GM18867 (cell line): ENCODE data around the gene NDP.

Source experiments
- ATAC-seq: cut with Tn5 transposase; IDR thresholded peaks from one replicate; pipeline ENCODE4 v1.9.1; 2021; ENCODE audit warnings: mild to moderate bottlenecking, moderate library complexity; ENCODE audit not compliant: unreplicated experiment

Gene NDP, protein sequence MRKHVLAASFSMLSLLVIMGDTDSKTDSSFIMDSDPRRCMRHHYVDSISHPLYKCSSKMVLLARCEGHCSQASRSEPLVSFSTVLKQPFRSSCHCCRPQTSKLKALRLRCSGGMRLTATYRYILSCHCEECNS

GRCh38 chrX:43973249-43974099 is at the start of gene NDP:
TSS of gene NDP (minus strand) at chrX:43973390. CDS start at chrX:43958645, 14,745 bp downstream.
- ATAC-seq = no peak

DNA sequence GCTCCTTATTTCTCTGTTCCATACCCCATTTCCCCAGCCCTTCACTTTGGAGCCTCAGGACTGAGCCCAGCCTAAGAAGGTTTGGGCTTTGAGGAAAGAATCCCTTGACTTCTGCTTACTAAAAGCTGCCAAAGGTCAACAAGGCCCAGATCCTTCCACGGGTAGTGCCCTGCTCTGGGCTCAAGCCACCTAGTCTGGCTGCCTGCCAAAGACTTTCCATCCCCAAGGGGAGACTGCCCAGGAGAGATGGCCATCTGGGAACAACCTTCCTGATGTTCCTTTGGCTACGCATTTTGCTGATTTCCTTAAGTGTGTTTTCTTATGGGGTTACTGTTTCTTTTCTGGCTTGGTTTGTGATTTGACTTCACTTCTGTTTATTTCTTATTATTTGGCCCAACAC is 49.8 kb upstream of the NDP start:
- no peak for ATAC-seq

DNA sequence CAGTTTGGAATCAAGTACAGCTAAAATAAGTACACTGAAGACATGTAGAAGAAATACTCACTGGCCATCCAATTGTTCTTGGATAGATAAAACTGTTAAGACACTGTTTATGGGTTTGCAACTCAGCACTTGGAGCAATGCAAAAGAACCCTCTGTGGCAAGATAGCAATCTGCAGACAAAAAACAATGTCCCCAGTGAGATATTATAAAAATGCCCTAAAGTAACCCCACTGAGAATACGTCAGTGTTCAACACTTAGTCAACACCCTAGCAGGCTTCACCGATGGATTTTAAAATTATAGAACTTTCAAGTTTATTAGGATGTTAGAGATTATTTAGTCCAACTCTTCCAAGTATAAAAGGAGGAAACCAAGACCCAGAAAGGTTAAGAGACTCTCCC is 47.5 kb upstream of the NDP start:
- no peak for ATAC-seq

DNA sequence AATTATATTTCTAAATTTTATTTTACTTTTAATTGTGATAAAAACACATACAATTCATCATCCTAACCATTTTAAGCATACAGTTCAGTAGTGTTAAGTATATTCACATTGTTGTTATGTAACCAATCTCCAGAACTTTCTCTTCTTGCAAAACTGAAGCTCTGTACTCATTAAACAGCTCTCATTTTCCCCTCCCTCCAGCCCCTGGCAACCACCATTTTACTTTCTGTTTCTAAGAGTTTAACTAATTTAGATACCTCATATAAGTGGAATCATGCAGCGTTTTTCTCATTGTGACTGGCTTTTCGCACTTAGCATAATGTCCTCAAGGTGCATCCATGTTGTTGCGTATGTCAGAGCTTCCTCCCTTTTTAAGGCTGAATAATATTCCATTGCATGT is 46.7 kb upstream of the NDP start:
- ATAC-seq = no peak

- no peak for ATAC-seq
These were observed 44.5 kb upstream of the NDP start for GRCh38 chrX:44017676-44018075.

DNA sequence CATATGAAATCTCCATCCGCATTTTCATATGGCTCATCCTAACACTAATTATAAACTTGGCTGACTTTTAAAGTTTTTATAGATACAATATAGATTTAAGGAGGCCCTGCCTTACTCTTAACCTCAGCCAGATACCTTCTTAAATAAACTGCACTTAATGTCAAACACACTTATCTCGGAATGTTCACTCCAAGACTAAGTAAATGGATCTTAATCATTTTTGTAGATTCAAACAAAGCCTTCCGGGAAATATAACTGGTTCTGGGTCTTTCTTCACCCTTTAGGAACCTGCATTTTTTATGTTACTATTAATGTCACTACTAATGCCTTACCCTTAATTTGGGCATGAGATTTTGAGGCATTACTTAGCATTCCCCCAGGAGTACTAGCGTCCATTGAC is 43.7 kb upstream of the NDP start:
- no peak for ATAC-seq

GRCh38 chrX:44012484-44013096 is 39.4 kb upstream of the NDP start:
- no peak for ATAC-seq

GRCh38 chrX:44011506-44011905 is 38.3 kb upstream of the NDP start:
- ATAC-seq = no peak

DNA sequence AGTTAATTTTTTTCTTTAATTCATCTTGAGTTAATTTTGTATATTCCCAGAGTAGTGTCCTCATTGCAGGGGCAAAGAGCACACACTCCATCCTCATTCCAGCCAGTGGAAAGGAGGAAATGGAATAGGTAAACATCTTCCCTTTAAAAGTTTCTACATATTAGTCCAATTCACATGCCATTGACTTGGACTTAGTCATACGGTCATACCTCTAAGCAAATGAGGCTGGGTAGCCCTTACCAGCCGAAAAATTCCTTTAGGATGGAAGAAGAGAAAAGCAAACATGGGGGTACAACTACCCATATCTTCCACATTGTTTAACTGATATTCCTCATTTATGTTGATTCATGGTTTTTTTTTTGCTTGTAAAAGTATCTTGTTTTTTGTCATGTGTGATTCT is 37.4 kb upstream of the NDP start:
- no peak for ATAC-seq

DNA sequence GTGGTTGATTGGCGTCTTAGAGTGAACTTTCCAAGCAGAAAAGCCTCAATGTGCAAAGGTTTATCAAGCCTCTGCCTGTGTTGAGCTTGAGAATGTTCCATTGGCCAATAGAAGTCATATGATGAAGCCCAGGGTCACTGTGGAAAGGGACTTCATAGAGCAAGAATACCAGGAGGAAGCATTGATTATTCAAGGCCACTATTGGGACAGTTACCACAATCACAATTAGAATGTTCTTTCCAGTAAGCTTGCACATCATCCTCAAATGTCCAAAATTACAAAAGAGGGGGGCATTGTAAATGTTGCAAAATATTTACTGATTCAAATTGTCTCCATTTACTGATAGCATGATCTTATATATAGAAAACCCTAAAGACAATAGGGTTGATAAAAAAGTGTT is 32.9 kb upstream of the NDP start:
- ATAC-seq = no peak

DNA sequence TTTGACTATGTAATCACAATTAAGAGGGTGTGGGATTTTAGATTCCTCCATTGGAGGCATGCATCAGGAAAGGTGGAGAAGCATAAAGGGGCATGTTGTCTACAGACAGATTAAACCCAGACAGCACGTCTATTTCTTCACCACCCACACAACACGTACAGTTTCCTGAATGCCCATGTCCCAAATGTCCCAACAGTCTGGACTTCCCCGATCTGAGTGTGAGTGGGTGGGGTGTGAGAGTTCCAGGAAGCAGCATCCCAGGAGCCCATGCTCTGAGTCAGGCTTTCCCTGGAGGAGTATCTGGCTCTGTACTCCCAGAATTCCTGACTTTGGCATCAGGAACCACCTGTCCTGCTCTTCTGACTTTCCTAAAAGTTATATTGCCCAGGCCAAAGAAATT is 30.8 kb upstream of the NDP start:
- no peak for ATAC-seq

DNA sequence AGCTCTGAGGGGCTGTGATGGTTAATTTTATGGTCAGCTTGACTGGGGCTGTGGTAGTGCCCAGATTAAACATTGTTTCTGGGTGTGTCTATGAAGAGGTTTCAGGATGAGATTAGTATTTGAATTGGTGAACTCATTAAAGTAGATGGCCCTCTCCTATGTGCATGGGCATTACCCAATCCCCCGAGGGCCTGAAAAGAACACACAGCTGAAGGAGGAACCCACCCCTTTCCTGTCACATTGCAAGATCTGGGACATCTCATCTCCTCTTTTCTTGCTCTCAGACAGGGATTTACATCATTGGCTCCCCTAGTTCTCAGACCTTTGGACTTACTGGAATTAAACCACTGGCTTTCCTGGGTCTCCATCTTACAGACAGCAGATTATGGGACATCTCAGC is 29.4 kb upstream of the NDP start:
- ATAC-seq = no peak

DNA sequence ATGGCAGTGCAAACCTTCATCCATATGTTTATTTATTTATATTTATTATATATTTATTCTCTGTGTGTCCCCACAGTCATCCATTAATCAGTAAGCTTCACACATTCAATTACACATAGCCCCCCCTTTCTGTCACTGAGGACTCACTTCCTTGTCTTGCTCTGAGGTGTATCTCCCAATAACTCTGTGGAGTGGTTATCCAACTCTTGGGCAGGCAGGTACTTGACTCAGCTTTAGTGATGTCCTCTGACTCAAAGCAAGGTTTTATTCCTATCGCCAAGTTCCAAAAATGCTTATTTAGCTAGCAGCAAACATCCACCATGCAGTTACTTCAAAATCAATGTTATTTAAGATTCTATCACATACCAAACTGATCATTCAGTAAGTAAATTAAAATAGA is 25.2 kb upstream of the NDP start:
- ATAC-seq = no peak

DNA sequence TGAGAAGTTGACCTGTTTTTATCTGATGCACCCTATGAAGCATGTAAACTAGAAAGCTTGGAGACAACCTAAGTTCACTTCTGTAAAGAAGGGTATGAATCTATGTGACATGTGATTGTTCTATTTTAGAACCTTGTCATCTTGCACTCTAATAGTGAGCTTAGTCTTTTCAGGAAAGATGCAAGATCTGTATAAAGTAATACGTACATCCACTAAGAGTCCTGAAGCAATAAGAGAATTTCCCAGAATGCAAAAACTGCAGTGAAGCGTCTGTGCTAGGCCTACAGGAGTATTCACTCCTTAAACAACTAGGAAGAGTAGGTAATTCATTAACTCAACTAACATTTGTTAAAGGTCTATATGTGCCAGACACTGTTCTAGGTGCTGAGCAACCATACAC is 23.3 kb upstream of the NDP start:
- no peak for ATAC-seq

- no peak for ATAC-seq
These were observed 12.9 kb upstream of the NDP start for GRCh38 chrX:43986083-43986482.

GRCh38 chrX:43985511-43985910 is 12.3 kb upstream of the NDP start:
- no peak for ATAC-seq

DNA sequence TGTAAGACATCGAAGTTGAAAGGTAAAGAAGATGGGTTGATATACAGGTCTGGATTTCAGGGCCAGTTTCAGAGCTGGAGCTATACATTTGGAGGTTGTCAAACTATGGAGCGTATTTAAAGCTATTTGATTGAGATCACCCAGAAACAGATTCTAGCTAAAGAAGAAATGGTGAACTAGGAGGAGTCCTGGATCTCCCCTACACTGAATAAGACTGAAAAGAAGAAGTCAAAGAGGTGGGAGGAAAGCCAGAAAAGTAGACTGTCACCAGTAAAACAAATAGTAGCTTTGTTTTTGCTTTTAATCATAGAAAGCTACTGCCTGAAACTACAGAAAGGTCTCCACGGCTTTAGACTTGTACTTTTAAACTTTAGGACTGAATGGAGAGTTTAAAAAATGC is 5.0 kb upstream of the NDP start:
- ATAC-seq = no peak

DNA sequence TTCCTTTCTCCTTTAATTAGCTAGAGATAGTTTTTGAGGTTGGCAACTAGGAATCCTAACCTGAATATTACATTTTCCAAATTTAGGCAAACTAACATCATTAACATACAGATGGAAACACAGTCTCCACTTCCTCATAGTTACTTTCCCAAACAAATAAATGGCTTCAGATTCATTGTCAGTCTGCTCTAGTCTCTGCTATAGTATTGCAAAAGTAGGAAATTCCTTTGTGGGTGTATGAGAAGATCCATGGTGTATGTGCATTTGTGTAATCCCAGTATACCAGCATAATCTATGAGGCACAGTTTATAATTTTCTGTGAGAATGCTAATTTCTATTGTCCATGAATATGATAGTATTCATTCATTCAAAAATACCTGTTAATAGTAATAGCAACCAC is 3.0 kb upstream of the NDP start:
- no peak for ATAC-seq

DNA sequence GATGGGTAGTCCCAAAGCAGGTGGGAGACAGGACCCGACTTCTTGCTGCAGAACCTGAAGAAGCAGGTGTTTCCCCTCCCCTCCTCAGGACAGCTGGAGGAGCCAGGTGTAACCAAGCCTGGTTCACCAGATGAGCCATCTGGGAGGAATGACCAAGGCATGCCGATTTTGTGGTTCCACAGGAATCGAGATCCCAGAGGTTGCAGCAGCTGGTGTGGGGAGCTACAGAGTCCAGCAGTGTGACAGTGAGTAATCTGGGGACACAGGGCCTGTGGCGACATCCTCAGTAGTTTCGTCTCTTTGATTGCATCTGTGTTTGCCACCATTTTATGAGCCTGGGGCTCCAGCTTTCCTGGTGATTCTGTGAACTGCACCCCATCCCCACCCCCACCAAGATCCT is 2.6 kb upstream of the NDP start:
- ATAC-seq = no peak

DNA sequence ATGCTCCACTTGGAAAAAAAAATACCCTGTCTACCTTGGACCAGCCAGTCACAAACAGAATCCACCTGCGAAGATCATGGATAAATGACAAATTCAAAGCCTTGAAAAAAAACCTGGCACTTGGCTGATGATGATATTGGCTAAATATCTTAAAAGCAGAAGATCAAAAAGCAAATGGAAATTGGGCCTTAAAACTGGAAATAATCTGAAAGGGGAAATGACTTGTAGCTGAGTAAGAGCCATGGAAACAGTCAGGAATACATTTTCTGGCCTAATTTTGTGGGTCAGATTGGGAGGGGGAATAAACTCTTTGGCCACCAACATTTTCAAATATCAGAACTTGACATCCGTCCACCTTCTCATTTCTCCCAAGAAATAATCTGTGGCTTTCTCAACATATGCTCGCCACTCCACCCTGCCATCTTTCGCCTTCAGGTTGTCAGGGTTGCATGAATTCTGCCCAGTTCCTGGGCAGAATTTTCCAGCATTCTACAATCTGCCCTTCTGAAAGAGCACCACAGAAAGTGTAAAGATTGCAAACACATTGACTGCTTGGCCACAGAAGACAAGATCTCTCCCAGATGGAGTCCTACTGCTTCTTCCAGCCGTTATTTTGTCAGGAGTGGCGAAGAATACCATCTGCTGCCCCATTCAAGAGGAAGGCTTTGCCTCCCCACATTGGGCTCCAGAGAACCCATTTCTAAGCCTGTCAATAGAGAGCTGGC is 1.7 kb upstream of the NDP start:
- ATAC-seq = no peak

DNA sequence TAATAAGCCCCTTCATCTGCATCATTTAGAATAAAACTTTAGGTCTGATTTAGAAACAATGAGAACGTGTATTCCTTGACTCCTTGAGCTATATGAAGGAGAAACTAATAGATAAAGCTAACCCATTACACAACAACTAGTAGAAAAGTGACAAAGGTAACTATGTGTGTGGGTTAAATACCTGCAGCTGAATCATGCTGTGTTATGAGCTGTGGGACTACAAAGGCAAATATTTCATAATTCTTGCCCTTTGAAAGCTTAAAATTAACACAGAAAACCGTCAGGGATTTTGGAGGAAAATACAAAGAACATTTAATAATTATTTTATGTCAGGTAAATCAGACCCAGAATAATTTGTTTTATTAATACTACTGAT is 898 bp upstream of the NDP start:
- no peak for ATAC-seq
